OCI-LY1 (cell line): ENCODE results near the gene DYTN.

Experiments
- H2AFZ ChIP-seq: fragments of 200-600 bp; sonication (generic), shearing (Covaris generic); 2 replicates; pipeline ENCODE4 v1.6.0; 2014; ENCODE audit warnings: antibody characterized with exemption, mild to moderate bottlenecking, low read length
- H3F3A ChIP-seq: fragments of 200-600 bp; sonication (generic), shearing (Covaris generic); 2 replicates; pipeline ENCODE4 v1.6.0; 2014; ENCODE audit warnings: mild to moderate bottlenecking, antibody characterized with exemption, low read length, moderate library complexity; ENCODE audit not compliant: insufficient read depth
- H3K27ac ChIP-seq: fragments of 200-600 bp; sonication (generic); 2 replicates; pipeline ENCODE4 v1.5.1; 2014; ENCODE audit warnings: low read length, mixed run types, mild to moderate bottlenecking, low read depth; ENCODE audit not compliant: poor library complexity, severe bottlenecking
- H3K27me3 ChIP-seq: fragments of 200-600 bp; sonication (generic); 2 replicates; pipeline ENCODE4 v1.6.0; 2014; ENCODE audit warnings: antibody characterized with exemption, mild to moderate bottlenecking, low read length, moderate library complexity; ENCODE audit not compliant: insufficient read depth
- H3K36me3 ChIP-seq: fragments of 200-600 bp; sonication (generic); 2 replicates; pipeline ENCODE4 v1.6.1; 2014; ENCODE audit warnings: mild to moderate bottlenecking, antibody characterized with exemption, low read length, moderate library complexity, mixed read lengths; ENCODE audit not compliant: insufficient read depth
- H3K4me1 ChIP-seq: fragments of 200-600 bp; sonication (generic); 2 replicates; pipeline ENCODE4 v1.5.1; 2014; ENCODE audit warnings: mild to moderate bottlenecking, low read length, moderate library complexity; ENCODE audit not compliant: insufficient read depth, severe bottlenecking
- H3K4me2 ChIP-seq: fragments of 200-600 bp; sonication (generic), shearing (Covaris generic); 2 replicates; pipeline ENCODE4 v1.6.1; 2014; ENCODE audit warnings: low read length
- H3K4me3 ChIP-seq: fragments of 200-600 bp; sonication (generic); 2 replicates; pipeline ENCODE4 v1.5.1; 2014; ENCODE audit warnings: low read length, low read depth, mild to moderate bottlenecking, mixed read lengths; ENCODE audit not compliant: poor library complexity, severe bottlenecking
- H3K79me2 ChIP-seq: fragments of 200-600 bp; shearing (Covaris generic); 2 replicates; pipeline ENCODE4 v1.6.1; 2016; ENCODE audit warnings: mixed run types, low read length, mixed read lengths; ENCODE audit not compliant: insufficient read depth
- H3K9ac ChIP-seq: fragments of 200-600 bp; sonication (generic), shearing (Covaris generic); 2 replicates; pipeline ENCODE4 v1.6.1; 2014; ENCODE audit warnings: mild to moderate bottlenecking, low read length, mixed read lengths
- H3K9me2 ChIP-seq: fragments of 200-600 bp; sonication (generic), shearing (Covaris generic); 2 replicates; pipeline ENCODE4 v1.6.1; 2014; ENCODE audit warnings: low read depth, mild to moderate bottlenecking, low read length, mixed read lengths
- H3K9me3 ChIP-seq: fragments of 200-600 bp; shearing (Covaris generic); 2 replicates; pipeline ENCODE4 v1.6.1; 2014; ENCODE audit warnings: low read length, mixed read lengths
- H4K20me1 ChIP-seq: fragments of 200-600 bp; sonication (generic), shearing (Covaris generic); 2 replicates; pipeline ENCODE4 v1.6.0; 2016; ENCODE audit warnings: mild to moderate bottlenecking, low read length; ENCODE audit not compliant: insufficient read depth
- CTCF ChIP-seq: fragments of 200-600 bp; sonication (generic), shearing (Covaris generic); IDR thresholded peaks from 2 replicates; pipeline ENCODE4 v1.5.1; 2017; ENCODE audit warnings: mild to moderate bottlenecking, antibody characterized with exemption, low read length, moderate library complexity, mixed read lengths
- EZH2 ChIP-seq: fragments of 200-600 bp; sonication (generic), shearing (Covaris generic); IDR thresholded peaks from 2 replicates; pipeline ENCODE4 v1.8.0; 2017; ENCODE audit warnings: borderline replicate concordance, mixed run types, mild to moderate bottlenecking, antibody characterized with exemption, low read length, moderate library complexity, mixed read lengths

Gene DYTN

GRCh38 chr2:206764673-206765241, 46.6 kb upstream of the DYTN start:
- H3K9me3 ChIP-seq, result no peaks in the 10 kb centered on the region
- H2AFZ ChIP-seq, result no peak overlapping the region
- H3K4me1 ChIP-seq, result peaks cover 27% of the 10 kb centered on the region
- H3K9me2 ChIP-seq, result no peaks in the 10 kb centered on the region
- H3K4me2 ChIP-seq, result peak overlapping the region; percentile 73
- no peaks in the 10 kb centered on the region for H3K27me3 ChIP-seq
- no peak overlapping the region for H3K27ac ChIP-seq
- H3K4me3 ChIP-seq, result peak overlapping the region; percentile 93
- no peaks in the 10 kb centered on the region for H3F3A ChIP-seq
- peaks cover 17% of the 10 kb centered on the region for H3K79me2 ChIP-seq
- peaks cover 28% of the 10 kb centered on the region; the same call in 1 of the 2 replicates for H3K36me3 ChIP-seq
- peak overlapping the region; percentile 91 for H3K9ac ChIP-seq
- TF ChIP-seq CTCF, result no peak
- TF ChIP-seq EZH2, result no peak
- H4K20me1 ChIP-seq, result no peaks in the 10 kb centered on the region

GRCh38 chr2:206756816-206757215, 38.6 kb upstream of the DYTN start:
- Histone ChIP-seq H3K27me3 (no peaks in the 10 kb centered on the region), H4K20me1 (no peaks in the 10 kb centered on the region), H3K9me2 (no peaks in the 10 kb centered on the region), H3K4me3 (no peak overlapping the region), H3K27ac (no peak overlapping the region), H3K4me1 (no peaks in the 10 kb centered on the region), H3K79me2 (no peaks in the 10 kb centered on the region), H3K4me2 (no peak overlapping the region), H2AFZ (no peak overlapping the region), H3F3A (no peaks in the 10 kb centered on the region), H3K36me3 (no peaks in the 10 kb centered on the region), H3K9me3 (no peaks in the 10 kb centered on the region), H3K9ac (no peak overlapping the region)
- TF ChIP-seq CTCF (no peak), EZH2 (no peak)

GRCh38 chr2:206740800-206741199, 22.6 kb upstream of the DYTN start:
- Histone ChIP-seq H3K4me2 (no peak overlapping the region), H3K27ac (no peak overlapping the region)
- TF ChIP-seq EZH2 (no peak), CTCF (no peak)

More at GRCh38 chr2:206740800-206741199, 22.6 kb upstream of the DYTN start:
- H3K79me2 ChIP-seq, result no peaks in the 10 kb centered on the region
- H4K20me1 ChIP-seq, result no peaks in the 10 kb centered on the region
- H3K9me3 ChIP-seq, result no peaks in the 10 kb centered on the region
- H3F3A ChIP-seq, result no peaks in the 10 kb centered on the region
- no peaks in the 10 kb centered on the region for H3K4me1 ChIP-seq
- no peak overlapping the region for H3K4me3 ChIP-seq
- no peak overlapping the region for H3K9ac ChIP-seq
- no peaks in the 10 kb centered on the region for H3K36me3 ChIP-seq
- H3K9me2 ChIP-seq, result no peaks in the 10 kb centered on the region
- H3K27me3 ChIP-seq, result no peaks in the 10 kb centered on the region
- no peak overlapping the region for H2AFZ ChIP-seq
